GM12878 (cell line): ENCODE results near the gene RASL10A. TPM values are rescaled to one million over a fixed set of nuclear protein-coding genes. Genes with fewer than 3 reads are reported as not detected.

ENCODE experiments used
- CBX5 ChIP-seq: sonication (generic); IDR thresholded peaks from 2 replicates; pipeline ENCODE4 v1.6.1; 2016; ENCODE audit warnings: low read depth, moderate library complexity, mild to moderate bottlenecking, inconsistent platforms
- GATAD2B ChIP-seq: fragments of 450-650 bp; conservative IDR thresholded peaks from 2 replicates; pipeline ENCODE4 v1.6.1; 2017; ENCODE audit warnings: low read depth, mild to moderate bottlenecking, moderate library complexity
- HDGF ChIP-seq: fragments of 450-650 bp; IDR thresholded peaks from 2 replicates; pipeline ENCODE4 v1.6.1; 2016; ENCODE audit warnings: antibody characterized with exemption
- LARP7 ChIP-seq: fragments of 450-650 bp; IDR thresholded peaks from 2 replicates; pipeline ENCODE4 v1.6.1; 2017; ENCODE audit warnings: mild to moderate bottlenecking
- MXI1 ChIP-seq: fragments of 150-350 bp; IDR thresholded peaks from 2 replicates; pipeline ENCODE4 v1.6.1; 2011; ENCODE audit warnings: low read depth, mild to moderate bottlenecking, inconsistent platforms, low read length, improper control_type of control experiment
- POU2F2 ChIP-seq: IDR thresholded peaks from 3 replicates; pipeline ENCODE4 v1.6.1; 2011; ENCODE audit warnings: low read depth, mild to moderate bottlenecking, low read length, borderline replicate concordance
- RB1 ChIP-seq: fragments of 450-650 bp; formaldehyde crosslinking; IDR thresholded peaks from 2 replicates; pipeline ENCODE4 v1.6.1; 2017; ENCODE audit warnings: mild to moderate bottlenecking, borderline replicate concordance
- SMARCA5 ChIP-seq: fragments of 450-650 bp; IDR thresholded peaks from 2 replicates; pipeline ENCODE4 v1.6.1; 2017; ENCODE audit warnings: mild to moderate bottlenecking
- WRNIP1 ChIP-seq: IDR thresholded peaks from 2 replicates; pipeline ENCODE4 v1.6.1; 2011; ENCODE audit warnings: low read depth, low read length, improper control_type of control experiment, borderline replicate concordance
- ZNF24 ChIP-seq: fragments of 450-650 bp; IDR thresholded peaks from 2 replicates; pipeline ENCODE4 v1.6.1; 2017; ENCODE audit warnings: antibody characterized with exemption, mild to moderate bottlenecking
- ZNF687 ChIP-seq: fragments of 450-650 bp; IDR thresholded peaks from 2 replicates; pipeline ENCODE4 v1.6.1; 2017; ENCODE audit warnings: mild to moderate bottlenecking, moderate library complexity
- ZSCAN29 ChIP-seq: fragments of 450-650 bp; IDR thresholded peaks from 2 replicates; pipeline ENCODE4 v1.6.1; 2017; ENCODE audit warnings: mild to moderate bottlenecking, moderate library complexity
- polyA plus RNA-seq, 11 experiments: library from polyadenylated mRNA; depleted of rRNA in 4 of 11; unstranded in 6 of 11; stranded (reverse) in 5 of 11; fragments of >200 nt; fragmentation: Nextera tagmentation in 4 of 11; fragmentation: Illumina TruSeq in 1 of 11; extraction: Ambion mirVana in 4 of 11; extraction: Trizol in 1 of 11; gene quantifications; 1 replicate in 1 of 11; 2 replicates in 10 of 11; pipeline versions ENCODE4 v1.2.1 to v1.2.3, GENCODE V29; 2011 to 2016; ENCODE audit warnings: inconsistent platforms in 2 of 11, missing spikeins in 2 of 11, low read depth in 1 of 11
- total RNA-seq, 4 experiments: library from RNA; depleted of rRNA in 3 of 4; stranded (reverse); fragments of >200 nt in 3 of 4; fragmentation: Illumina TruSeq in 1 of 4; extraction: Trizol in 1 of 4; gene quantifications; 2 replicates each; pipeline versions ENCODE4 v1.2.1 to v1.2.3, GENCODE V29; 2013 to 2021

The RASL10A gene
- total and polyA plus RNA-seq, 10 of the 15 experiments (the other 5 are each of a cell fraction or from before 2014, with no cell fraction given): 0.12 to 0.46 (median 0.21) TPM; not detected in 6

- TF ChIP-seq ZSCAN29 (0 out of 2 replicates have a peak, but pooled peaks have one; percentile 27), RB1 (0 out of 2 replicates have a peak, but pooled peaks have one; percentile 9), LARP7 (peak; percentile 78), HDGF (no peak), MXI1 (peak; percentile 26; the same call in 1 of the 2 replicates), GATAD2B (peak; percentile 81), POU2F2 (no peak), SMARCA5 (peak; percentile 79; the same call in 1 of the 2 replicates), ZNF24 (0 out of 2 replicates have a peak, but pooled peaks have one; percentile 49), CBX5 (no peak), WRNIP1 (peak; percentile 56; the same call in 1 of the 2 replicates), ZNF687 (peak; percentile 91)
Observed at GRCh38 chr22:29268511-29269229, 46.8 kb downstream of the RASL10A start (continued).
